ENCODE data around the gene TNNI3K. TPM values are rescaled to one million over a fixed set of nuclear protein-coding genes. Genes with fewer than 3 reads are reported as not detected.

The TNNI3K gene
- total and polyA plus RNA-seq, 2 of the 8 experiments (the other 6 are each of a cell fraction or from before 2014, with no cell fraction given), result 0.41 to 0.48 TPM

DNA sequence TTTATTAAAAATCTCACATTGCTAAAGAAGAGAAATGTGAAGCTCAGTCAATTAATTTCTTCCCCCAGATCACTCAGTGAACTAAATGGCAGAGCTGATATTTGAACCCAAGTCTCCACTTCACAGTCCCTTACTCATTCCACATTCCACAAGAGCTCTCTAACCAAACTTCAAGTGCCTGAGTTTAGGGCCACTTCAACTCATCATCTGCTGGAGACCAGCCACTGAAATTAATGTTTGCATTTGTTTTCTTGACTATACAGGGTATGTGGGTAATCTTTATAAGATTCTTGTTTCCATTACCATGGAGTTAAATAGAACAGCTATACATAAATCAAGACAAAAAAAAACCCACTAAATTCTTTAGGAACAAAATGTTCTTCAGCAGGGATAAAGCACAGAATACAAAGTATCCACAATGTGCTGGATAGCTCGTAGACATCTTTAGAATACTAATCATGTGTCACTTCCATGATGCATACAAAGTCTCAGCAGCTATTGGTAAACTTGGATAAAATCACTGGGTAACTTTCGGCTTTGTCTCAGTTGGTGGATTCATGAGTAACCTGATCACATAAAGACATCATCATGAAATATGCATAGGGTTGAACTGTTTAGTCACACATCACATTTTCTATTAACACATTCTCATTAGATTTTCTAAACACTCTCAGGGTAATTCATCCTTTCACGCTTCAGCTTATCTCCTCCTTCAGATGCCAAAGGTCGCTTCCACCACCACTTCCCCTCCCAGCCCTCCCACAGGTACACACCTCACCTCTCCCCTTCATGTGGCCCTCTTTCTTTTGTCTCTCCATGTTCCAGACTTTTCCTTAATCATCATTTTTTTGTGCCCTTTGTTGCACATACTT, 187.5 kb downstream of the TNNI3K start (continued):
- TF ChIP-seq HDAC2 (IDR thresholded peaks at IDR 0.05; ENCODE audit: borderline replicate concordance in 1 of 2, low read depth in 2 of 2, low read length in 2 of 2), result no peak
- no peak for TF ChIP-seq GTF2F1 (IDR thresholded peaks at IDR 0.05; ENCODE audit: borderline replicate concordance, low read depth, low read length)
- TF ChIP-seq BCL11A (IDR thresholded peaks at IDR 0.05; ENCODE audit: low read depth in 2 of 2, low read length in 2 of 2), result no peak
- TF ChIP-seq CREB1 (IDR thresholded peaks at IDR 0.05), result no peak
- TF ChIP-seq RXRA (IDR thresholded peaks at IDR 0.05; ENCODE audit: insufficient read depth, low read depth, low read length), result no peak
- TF ChIP-seq, protein P1, sequence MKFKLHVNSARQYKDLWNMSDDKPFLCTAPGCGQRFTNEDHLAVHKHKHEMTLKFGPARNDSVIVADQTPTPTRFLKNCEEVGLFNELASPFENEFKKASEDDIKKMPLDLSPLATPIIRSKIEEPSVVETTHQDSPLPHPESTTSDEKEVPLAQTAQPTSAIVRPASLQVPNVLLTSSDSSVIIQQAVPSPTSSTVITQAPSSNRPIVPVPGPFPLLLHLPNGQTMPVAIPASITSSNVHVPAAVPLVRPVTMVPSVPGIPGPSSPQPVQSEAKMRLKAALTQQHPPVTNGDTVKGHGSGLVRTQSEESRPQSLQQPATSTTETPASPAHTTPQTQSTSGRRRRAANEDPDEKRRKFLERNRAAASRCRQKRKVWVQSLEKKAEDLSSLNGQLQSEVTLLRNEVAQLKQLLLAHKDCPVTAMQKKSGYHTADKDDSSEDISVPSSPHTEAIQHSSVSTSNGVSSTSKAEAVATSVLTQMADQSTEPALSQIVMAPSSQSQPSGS (IDR thresholded peaks at IDR 0.05; ENCODE audit: low read length), result no peak

Measured in H1 (cell line).